GM12878 (cell line): ENCODE results near the gene ATL3. TPM values are rescaled to one million over a fixed set of nuclear protein-coding genes. Genes with fewer than 3 reads are reported as not detected.

Experiments
- ATAC-seq: fragments of 200-7000 bp; cut with Tn5 transposase; 3 replicates; pipeline ENCODE4 v1.9.1; 2020; ENCODE audit warnings: mild to moderate bottlenecking, moderate library complexity
- BruUV-seq: library from RNA; stranded (reverse); fragments of 400-500 nt; replicated peaks from 2 replicates; lab custom pipeline; 2021; lab: Mats Ljungman, UMichigan
- CTCF ChIA-PET: fragments of 300-600 bp; sonication (Branson Sonifier 250); formaldehyde crosslinking; extraction: SDS; loops from one replicate; lab custom pipeline; 2021; ENCODE audit warnings: inconsistent platforms; lab: Yijun Ruan, JAX
- POLR2A ChIA-PET: fragments of 350-600 bp; formaldehyde crosslinking; extraction: SDS; loops from one replicate; lab custom pipeline; 2021; ENCODE audit warnings: inconsistent platforms; lab: Charles Lee
- RAD21 ChIA-PET: fragments of 300-600 bp; sonication (Branson Sonifier 250); formaldehyde crosslinking; loops from one replicate; lab custom pipeline; 2023; ENCODE audit warnings: antibody characterized with exemption; ENCODE audit not compliant: unreplicated experiment; lab: Charles Lee
- SMC1A ChIA-PET: fragments of 300-600 bp; sonication (Branson Sonifier 250); formaldehyde crosslinking; loops from one replicate; lab custom pipeline; 2023; ENCODE audit not compliant: unreplicated experiment, uncharacterized antibody; lab: Charles Lee
- DNase-seq: peaks from one replicate; pipeline ENCODE4 v3.0.0-alpha.2; 2011; ENCODE audit warnings: low read depth, low spot score
- FAIRE-seq: peaks from 3 replicates; lab custom pipeline; 2011; peaks lifted over from hg19 to GRCh38; lab: Jason Lieb, UNC
- H2AFZ ChIP-seq: 2 replicates; pipeline ENCODE4 v1.6.0; 2011; ENCODE audit warnings: low read depth, low read length, control low read depth; ENCODE audit not compliant: control insufficient read depth
- H3K27ac ChIP-seq: 2 replicates; pipeline ENCODE4 v1.5.1; 2011; ENCODE audit warnings: control low read depth; ENCODE audit not compliant: control insufficient read depth, insufficient read depth
- H3K27me3 ChIP-seq, 2 experiments: replicated peaks in 1 of 2; 2 replicates each; pipeline versions ENCODE4 v1.6.0 to v1.6.1; 2011; ENCODE audit warnings: low read length in 1 of 2; ENCODE audit not compliant: control insufficient read depth in 2 of 2, insufficient read depth in 2 of 2
- H3K36me3 ChIP-seq, 2 experiments: 2 replicates each; pipeline ENCODE4 v1.5.1; 2011; ENCODE audit warnings: low read length in 1 of 2; ENCODE audit not compliant: control insufficient read depth in 2 of 2, insufficient read depth in 2 of 2
- H3K4me1 ChIP-seq: 2 replicates; pipeline ENCODE4 v1.6.1; 2011; ENCODE audit warnings: mild to moderate bottlenecking, low read length, moderate library complexity, mixed read lengths; ENCODE audit not compliant: control insufficient read depth, insufficient read depth
- H3K4me2 ChIP-seq: 2 replicates; pipeline ENCODE4 v1.6.0; 2011; ENCODE audit warnings: control low read depth; ENCODE audit not compliant: control insufficient read depth, insufficient read depth
- H3K4me3 ChIP-seq: fragments of 200-600 bp; sonication (generic); 2 replicates; pipeline ENCODE4 v1.5.1; 2016
- H3K79me2 ChIP-seq: 2 replicates; pipeline ENCODE4 v1.6.0; 2011; ENCODE audit warnings: low read length; ENCODE audit not compliant: control insufficient read depth, insufficient read depth
- H3K9ac ChIP-seq: 2 replicates; pipeline ENCODE4 v1.8.0; 2011; ENCODE audit warnings: low read length, control low read depth, mixed read lengths; ENCODE audit not compliant: control insufficient read depth, insufficient read depth
- H3K9me3 ChIP-seq: replicated peaks from 3 replicates; pipeline ENCODE4 v1.5.1; 2011; ENCODE audit warnings: mild to moderate bottlenecking, low read length; ENCODE audit not compliant: control insufficient read depth, insufficient read depth
- H4K20me1 ChIP-seq: 2 replicates; pipeline ENCODE4 v1.6.0; 2011; ENCODE audit not compliant: control insufficient read depth, insufficient read depth
- BHLHE40 ChIP-seq, 2 experiments: fragments of 450-650 bp in 1 of 2; IDR thresholded peaks; 2 replicates each; pipeline ENCODE4 v1.6.1; 2011 to 2017; ENCODE audit warnings: low read depth in 2 of 2, borderline replicate concordance in 1 of 2, improper control_type of control experiment in 1 of 2, low read length in 1 of 2, mild to moderate bottlenecking in 1 of 2
- BMI1 ChIP-seq: fragments of 450-650 bp; IDR thresholded peaks from 2 replicates; pipeline ENCODE4 v1.6.1; 2016; ENCODE audit warnings: mild to moderate bottlenecking, moderate library complexity, borderline replicate concordance
- HDAC6 ChIP-seq: fragments of 200-600 bp; sonication (generic); IDR thresholded peaks from one replicate; pipeline ENCODE4 v1.8.0; 2017; ENCODE audit warnings: antibody characterized with exemption; ENCODE audit not compliant: unreplicated experiment
- MEF2A ChIP-seq: IDR thresholded peaks from 2 replicates; pipeline ENCODE4 v1.6.1; 2011; ENCODE audit warnings: low read depth, mild to moderate bottlenecking, low read length, moderate library complexity; ENCODE audit not compliant: insufficient read depth
- MEF2B ChIP-seq: fragments of 450-650 bp; IDR thresholded peaks from 2 replicates; pipeline ENCODE4 v1.6.1; 2018; ENCODE audit warnings: mild to moderate bottlenecking, moderate library complexity; ENCODE audit not compliant: partially characterized antibody, poor library complexity, severe bottlenecking
- NBN ChIP-seq: fragments of 450-650 bp; IDR thresholded peaks from 2 replicates; pipeline ENCODE4 v1.6.1; 2016
- RAD51 ChIP-seq: fragments of 450-650 bp; IDR thresholded peaks from 2 replicates; pipeline ENCODE4 v1.6.1; 2016; ENCODE audit warnings: moderate library complexity, mild to moderate bottlenecking, inconsistent platforms
- RB1 ChIP-seq: fragments of 450-650 bp; formaldehyde crosslinking; IDR thresholded peaks from 2 replicates; pipeline ENCODE4 v1.6.1; 2017; ENCODE audit warnings: mild to moderate bottlenecking, borderline replicate concordance
- TCF12 ChIP-seq: IDR thresholded peaks from 2 replicates; pipeline ENCODE4 v1.6.1; 2011; ENCODE audit warnings: low read depth, mild to moderate bottlenecking, low read length
- TCF3 ChIP-seq: IDR thresholded peaks from 2 replicates; pipeline ENCODE4 v1.6.1; 2012; ENCODE audit warnings: low read depth, mild to moderate bottlenecking, low read length, borderline replicate concordance; ENCODE audit not compliant: insufficient read depth
- TCF7 ChIP-seq: IDR thresholded peaks from 2 replicates; pipeline ENCODE4 v1.6.1; 2014; ENCODE audit warnings: antibody characterized with exemption, borderline replicate concordance
- ZNF384 ChIP-seq: IDR thresholded peaks from 2 replicates; pipeline ENCODE4 v1.6.1; 2012; ENCODE audit warnings: low read depth, mild to moderate bottlenecking, low read length, improper control_type of control experiment, borderline replicate concordance
- WGBS: methylation state at CpG from one replicate; pipeline ENCODE4 v1.1.6; 2016; ENCODE audit warnings: low lambda C conversion rate; ENCODE audit not compliant: insufficient replicate concordance, insufficient coverage; ENCODE audit errors: missing lambda C conversion rate; 5-methylcytosine and 5-hydroxymethylcytosine counted together
- in situ Hi-C: fragments of 300-500 bp; cut with MboI; formaldehyde crosslinking; loops from 9 replicates; pipeline ENCODE4 v1.14.3; 2018; ENCODE audit warnings: mixed read lengths
- intact Hi-C: fragments of 100-400 bp; cut with micrococcal nuclease; formaldehyde crosslinking; loops from one replicate; pipeline ENCODE4 v1.14.2; 2022; ENCODE audit not compliant: unreplicated experiment
- polyA plus RNA-seq, 11 experiments: library from polyadenylated mRNA; depleted of rRNA in 4 of 11; unstranded in 6 of 11; stranded (reverse) in 5 of 11; fragments of >200 nt; fragmentation: Nextera tagmentation in 4 of 11; fragmentation: Illumina TruSeq in 1 of 11; extraction: Ambion mirVana in 4 of 11; extraction: Trizol in 1 of 11; gene quantifications; 1 replicate in 1 of 11; 2 replicates in 10 of 11; pipeline versions ENCODE4 v1.2.1 to v1.2.3, GENCODE V29; 2011 to 2016; ENCODE audit warnings: inconsistent platforms in 2 of 11, missing spikeins in 2 of 11, low read depth in 1 of 11
- total RNA-seq, 4 experiments: library from RNA; depleted of rRNA in 3 of 4; stranded (reverse); fragments of >200 nt in 3 of 4; fragmentation: Illumina TruSeq in 1 of 4; extraction: Trizol in 1 of 4; gene quantifications; 2 replicates each; pipeline versions ENCODE4 v1.2.1 to v1.2.3, GENCODE V29; 2013 to 2021
- TF ChIP-seq, protein P1 (sequence below): fragments of 450-650 bp; formaldehyde crosslinking; IDR thresholded peaks from 2 replicates; pipeline ENCODE4 v1.4.0; 2022; ENCODE audit warnings: mild to moderate bottlenecking, moderate library complexity
- TF ChIP-seq, protein P2 (sequence below): fragments of 450-650 bp; IDR thresholded peaks from 2 replicates; pipeline ENCODE4 v1.6.1; 2017; ENCODE audit warnings: mild to moderate bottlenecking
- TF ChIP-seq, protein P3 (sequence below): IDR thresholded peaks from 2 replicates; pipeline ENCODE4 v1.6.1; 2011; ENCODE audit warnings: borderline replicate concordance, low read depth, mild to moderate bottlenecking, moderate library complexity, mixed read lengths, low read length; ENCODE audit not compliant: insufficient read depth; ENCODE audit errors: extremely low read length
- TF ChIP-seq, protein P4 (sequence below): IDR thresholded peaks from 2 replicates; pipeline ENCODE4 v1.6.1; 2012; ENCODE audit warnings: low read length, inconsistent platforms

Gene ATL3
- total and polyA plus RNA-seq, 10 of the 15 experiments (the other 5 are each of a cell fraction or from before 2014, with no cell fraction given), result 12.0 to 36.0 (median 21.5) TPM

DNA sequence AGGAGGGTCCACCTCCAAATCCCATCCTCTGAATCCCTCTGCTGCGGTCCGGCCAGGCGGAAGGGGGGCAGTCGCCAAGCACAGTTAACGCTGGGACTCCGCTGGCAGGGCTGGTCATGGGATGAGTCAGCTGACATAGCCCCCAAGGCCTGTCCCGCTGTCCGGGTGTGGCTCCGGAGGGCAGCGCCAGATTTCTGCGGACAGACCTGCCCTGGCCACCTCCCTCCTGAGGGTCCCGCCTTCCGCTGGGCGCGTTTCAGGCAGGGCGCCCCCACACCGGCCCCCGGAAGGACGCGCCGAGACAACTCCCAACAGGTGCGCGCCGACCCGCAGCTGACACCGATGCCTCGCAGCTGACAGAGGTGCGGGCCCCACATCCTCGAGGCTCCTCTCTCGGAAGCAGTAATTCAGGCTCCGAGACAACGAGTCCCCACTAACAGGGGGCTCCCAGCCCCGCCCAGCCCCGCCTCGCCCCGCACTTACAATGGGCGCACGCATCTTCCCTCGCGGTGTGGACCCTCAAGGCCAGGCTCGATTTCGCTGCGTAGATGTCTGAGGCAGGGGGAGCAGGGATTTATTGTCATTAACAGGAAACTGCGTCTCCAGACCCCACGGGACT lies 57.5 kb downstream of the ATL3 start:
- whole genome bisulfite sequencing, result 8% methylated on average over 45 of the region's 45 CpGs
- Histone ChIP-seq H3K27ac (no peak overlapping the region), H3K4me3 (peak overlapping the region; percentile 75), H3K36me3 (no peaks in the 10 kb centered on the region), H3K79me2 (no peaks in the 10 kb centered on the region), H3K9ac (peak overlapping the region; percentile 35; the same call in 1 of the 2 replicates), H4K20me1 (no peaks in the 10 kb centered on the region), H3K9me3 (no peaks in the 10 kb centered on the region), H3K4me1 (peaks cover 4% of the 10 kb centered on the region), H2AFZ (peak overlapping the region; percentile 73), H3K4me2 (peak overlapping the region; percentile 98), H3K27me3 (no peaks in the 10 kb centered on the region; a peak in 1 of 4 replicates)
- POLR2A ChIA-PET, result no interaction called here
- SMC1A ChIA-PET, result no interaction called here
- CTCF ChIA-PET, result no interaction called here
- RAD21 ChIA-PET, result no interaction called here
- FAIRE-seq, result no peak
- no peak for DNase-seq
- in situ Hi-C loops (no loop called here), intact Hi-C loops (no loop called here)
- BruUV-seq, result no TSS peak
- ATAC-seq, result peak; percentile 65
- TF ChIP-seq RAD51, result peak; percentile 52; the same call in 1 of the 2 replicates
- no peak for TF ChIP-seq MEF2A
- TF ChIP-seq RB1, result no peak
- TF ChIP-seq TCF3, result peak; percentile 65; the same call in 1 of the 2 replicates
- TF ChIP-seq BHLHE40 (IDR thresholded peaks at IDR 0.05; ENCODE audit: borderline replicate concordance in 1 of 2, low read depth in 2 of 2, low read length in 1 of 2), result peak in 1 of 2 experiments; percentile 8; a peak in 1 of 4 replicates
- TF ChIP-seq NBN, result no peak
- TF ChIP-seq, protein P1, sequence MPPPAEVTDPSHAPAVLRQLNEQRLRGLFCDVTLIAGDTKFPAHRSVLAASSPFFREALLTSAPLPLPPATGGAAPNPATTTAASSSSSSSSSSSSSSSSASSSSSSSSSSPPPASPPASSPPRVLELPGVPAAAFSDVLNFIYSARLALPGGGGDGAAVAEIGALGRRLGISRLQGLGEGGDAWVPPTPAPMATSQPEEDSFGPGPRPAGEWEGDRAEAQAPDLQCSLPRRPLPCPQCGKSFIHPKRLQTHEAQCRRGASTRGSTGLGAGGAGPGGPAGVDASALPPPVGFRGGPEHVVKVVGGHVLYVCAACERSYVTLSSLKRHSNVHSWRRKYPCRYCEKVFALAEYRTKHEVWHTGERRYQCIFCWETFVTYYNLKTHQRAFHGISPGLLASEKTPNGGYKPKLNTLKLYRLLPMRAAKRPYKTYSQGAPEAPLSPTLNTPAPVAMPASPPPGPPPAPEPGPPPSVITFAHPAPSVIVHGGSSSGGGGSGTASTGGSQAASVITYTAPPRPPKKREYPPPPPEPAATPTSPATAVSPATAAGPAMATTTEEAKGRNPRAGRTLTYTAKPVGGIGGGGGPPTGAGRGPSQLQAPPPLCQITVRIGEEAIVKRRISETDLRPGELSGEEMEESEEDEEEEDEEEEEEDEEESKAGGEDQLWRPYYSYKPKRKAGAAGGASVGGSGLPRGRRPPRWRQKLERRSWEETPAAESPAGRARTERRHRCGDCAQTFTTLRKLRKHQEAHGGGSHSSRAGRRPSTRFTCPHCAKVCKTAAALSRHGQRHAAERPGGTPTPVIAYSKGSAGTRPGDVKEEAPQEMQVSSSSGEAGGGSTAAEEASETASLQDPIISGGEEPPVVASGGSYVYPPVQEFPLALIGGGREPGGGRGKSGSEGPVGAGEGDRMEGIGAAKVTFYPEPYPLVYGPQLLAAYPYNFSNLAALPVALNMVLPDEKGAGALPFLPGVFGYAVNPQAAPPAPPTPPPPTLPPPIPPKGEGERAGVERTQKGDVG (CRISPR knock-in tag), result no peak
- TF ChIP-seq MEF2B, result no peak
- no peak for TF ChIP-seq ZNF384
- TF ChIP-seq TCF7, result no peak
- TF ChIP-seq, protein P2, sequence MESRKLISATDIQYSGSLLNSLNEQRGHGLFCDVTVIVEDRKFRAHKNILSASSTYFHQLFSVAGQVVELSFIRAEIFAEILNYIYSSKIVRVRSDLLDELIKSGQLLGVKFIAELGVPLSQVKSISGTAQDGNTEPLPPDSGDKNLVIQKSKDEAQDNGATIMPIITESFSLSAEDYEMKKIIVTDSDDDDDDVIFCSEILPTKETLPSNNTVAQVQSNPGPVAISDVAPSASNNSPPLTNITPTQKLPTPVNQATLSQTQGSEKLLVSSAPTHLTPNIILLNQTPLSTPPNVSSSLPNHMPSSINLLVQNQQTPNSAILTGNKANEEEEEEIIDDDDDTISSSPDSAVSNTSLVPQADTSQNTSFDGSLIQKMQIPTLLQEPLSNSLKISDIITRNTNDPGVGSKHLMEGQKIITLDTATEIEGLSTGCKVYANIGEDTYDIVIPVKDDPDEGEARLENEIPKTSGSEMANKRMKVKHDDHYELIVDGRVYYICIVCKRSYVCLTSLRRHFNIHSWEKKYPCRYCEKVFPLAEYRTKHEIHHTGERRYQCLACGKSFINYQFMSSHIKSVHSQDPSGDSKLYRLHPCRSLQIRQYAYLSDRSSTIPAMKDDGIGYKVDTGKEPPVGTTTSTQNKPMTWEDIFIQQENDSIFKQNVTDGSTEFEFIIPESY, result no peak
- TF ChIP-seq TCF12, result 0 out of 2 replicates have a peak, but pooled peaks have one; percentile 37
- TF ChIP-seq BMI1, result no peak
- no peak for TF ChIP-seq HDAC6
- TF ChIP-seq, protein P3, sequence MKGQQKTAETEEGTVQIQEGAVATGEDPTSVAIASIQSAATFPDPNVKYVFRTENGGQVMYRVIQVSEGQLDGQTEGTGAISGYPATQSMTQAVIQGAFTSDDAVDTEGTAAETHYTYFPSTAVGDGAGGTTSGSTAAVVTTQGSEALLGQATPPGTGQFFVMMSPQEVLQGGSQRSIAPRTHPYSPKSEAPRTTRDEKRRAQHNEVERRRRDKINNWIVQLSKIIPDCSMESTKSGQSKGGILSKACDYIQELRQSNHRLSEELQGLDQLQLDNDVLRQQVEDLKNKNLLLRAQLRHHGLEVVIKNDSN, result peak; percentile 23
- TF ChIP-seq, protein P4, sequence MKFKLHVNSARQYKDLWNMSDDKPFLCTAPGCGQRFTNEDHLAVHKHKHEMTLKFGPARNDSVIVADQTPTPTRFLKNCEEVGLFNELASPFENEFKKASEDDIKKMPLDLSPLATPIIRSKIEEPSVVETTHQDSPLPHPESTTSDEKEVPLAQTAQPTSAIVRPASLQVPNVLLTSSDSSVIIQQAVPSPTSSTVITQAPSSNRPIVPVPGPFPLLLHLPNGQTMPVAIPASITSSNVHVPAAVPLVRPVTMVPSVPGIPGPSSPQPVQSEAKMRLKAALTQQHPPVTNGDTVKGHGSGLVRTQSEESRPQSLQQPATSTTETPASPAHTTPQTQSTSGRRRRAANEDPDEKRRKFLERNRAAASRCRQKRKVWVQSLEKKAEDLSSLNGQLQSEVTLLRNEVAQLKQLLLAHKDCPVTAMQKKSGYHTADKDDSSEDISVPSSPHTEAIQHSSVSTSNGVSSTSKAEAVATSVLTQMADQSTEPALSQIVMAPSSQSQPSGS, result no peak
